PFSK-1 (cell line): ENCODE measurements around the gene VCPKMT.

Source experiments
- FOXP2 ChIP-seq: optimal IDR thresholded peaks from 2 replicates; pipeline ENCODE3; 2011; ENCODE audit warnings: borderline replicate concordance, control low read depth, inconsistent platforms; ENCODE audit not compliant: insufficient read depth; ENCODE audit errors: extremely low read length, extremely low read depth
- POLR2AphosphoS5 ChIP-seq: IDR thresholded peaks from 2 replicates; pipeline ENCODE4 v1.6.1; 2012; ENCODE audit warnings: low read depth, mild to moderate bottlenecking, control low read depth, low read length, moderate library complexity
- REST ChIP-seq, 2 experiments: IDR thresholded peaks; 2 replicates each; pipeline versions ENCODE4 v1.6.1 to v1.8.0; 2011 to 2012; ENCODE audit warnings: low read depth in 2 of 2, low read length in 2 of 2, control low read depth in 1 of 2, inconsistent platforms in 1 of 2, mild to moderate bottlenecking in 1 of 2, moderate library complexity in 1 of 2; ENCODE audit not compliant: insufficient read depth in 1 of 2
- SIN3A ChIP-seq: IDR thresholded peaks from 2 replicates; pipeline ENCODE4 v1.6.1; 2012; ENCODE audit warnings: mild to moderate bottlenecking, low read length, moderate library complexity, borderline replicate concordance; ENCODE audit not compliant: insufficient read depth
- TAF1 ChIP-seq: IDR thresholded peaks from 2 replicates; pipeline ENCODE4 v1.6.1; 2012; ENCODE audit warnings: low read length, control low read depth, borderline replicate concordance; ENCODE audit not compliant: insufficient read depth

- no peak for TF ChIP-seq POLR2AphosphoS5
- no peak for TF ChIP-seq SIN3A
- TF ChIP-seq REST (IDR thresholded peaks at IDR 0.05; ENCODE audit: insufficient read depth in 1 of 2, low read depth in 2 of 2, low read length in 2 of 2): no peak
- TF ChIP-seq TAF1: no peak
- TF ChIP-seq FOXP2: no peak
These were observed 47.9 kb downstream of the VCPKMT start for GRCh38 chr14:50068496-50068895.
